A673 (cell line): ENCODE results near the gene DUSP14.

Experiments used
- CTCF ChIP-seq: fragments of 300-800, 200-600 bp; sonication (generic); conservative IDR thresholded peaks from 2 replicates; pipeline ENCODE4 v1.5.1; 2017; ENCODE audit warnings: low read depth, mild to moderate bottlenecking, antibody characterized with exemption, low read length, moderate library complexity, mixed read lengths
- EZH2 ChIP-seq: fragments of 200-600 bp; sonication (generic); IDR thresholded peaks from 2 replicates; pipeline ENCODE4 v1.6.1; 2017; ENCODE audit warnings: borderline replicate concordance, low read depth, mild to moderate bottlenecking, mixed read lengths, antibody characterized with exemption, low read length; ENCODE audit not compliant: poor library complexity, severe bottlenecking

GRCh38 chr17:37461668-37462067 is 28.0 kb upstream of the DUSP14 start:
- TF ChIP-seq CTCF (no peak), EZH2 (no peak)
